ENCODE data around the gene PDE6B.
"Not testable (repeated sequence)": the region's sequence is repeated elsewhere in the genome, so short reads cannot be mapped to it uniquely, and the experiment has no call there.

The PDE6B gene

GRCh38 chr4:637536-638280 lies 12.3 kb downstream of the PDE6B start:
- no peak for DNase-seq

GRCh38 chr4:642366-642765 lies 17.0 kb downstream of the PDE6B start:
- DNase-seq, result not testable (repeated sequence)

GRCh38 chr4:646460-646859 lies 21.1 kb downstream of the PDE6B start:
- no peak for DNase-seq

- DNase-seq, result no peak
These were observed 22.1 kb downstream of the PDE6B start for GRCh38 chr4:647481-647880.

- DNase-seq, result no peak
These were observed 23.4 kb downstream of the PDE6B start for GRCh38 chr4:648579-649292.

GRCh38 chr4:649293-649625 lies 23.9 kb downstream of the PDE6B start:
- no peak for DNase-seq

- DNase-seq, result no peak
These were observed 24.5 kb downstream of the PDE6B start for GRCh38 chr4:649751-650310.

- no peak for DNase-seq
These were observed 25.1 kb downstream of the PDE6B start for GRCh38 chr4:650461-650860.

GRCh38 chr4:650951-651883 lies 25.8 kb downstream of the PDE6B start:
- no peak for DNase-seq

- DNase-seq, result no peak
These were observed 26.7 kb downstream of the PDE6B start for GRCh38 chr4:651884-652642.

- DNase-seq, result no peak
These were observed 27.9 kb downstream of the PDE6B start for GRCh38 chr4:653080-653821.

- DNase-seq, result no peak
These were observed 28.6 kb downstream of the PDE6B start for GRCh38 chr4:653831-654502.

- DNase-seq, result no peak
These were observed 29.1 kb downstream of the PDE6B start for GRCh38 chr4:654503-654845.

- no peak for DNase-seq
These were observed 29.6 kb downstream of the PDE6B start for GRCh38 chr4:654871-655463.

- no peak for DNase-seq
These were observed 30.2 kb downstream of the PDE6B start for GRCh38 chr4:655464-656151.

- no peak for DNase-seq
These were observed 31.3 kb downstream of the PDE6B start for GRCh38 chr4:656436-657337.

- no peak for DNase-seq
These were observed 32.0 kb downstream of the PDE6B start for GRCh38 chr4:657338-657833.

- DNase-seq, result no peak
These were observed 32.7 kb downstream of the PDE6B start for GRCh38 chr4:657834-658667.
